Posterior vena cava (tissue), 2 donors: ENCODE results near the gene FOXA2. TPM values are rescaled to one million over a fixed set of nuclear protein-coding genes. Genes with fewer than 3 reads are reported as not detected.
"Not testable (repeated sequence)": the region's sequence is repeated elsewhere in the genome, so short reads cannot be mapped to it uniquely, and the experiment has no call there.

ENCODE experiments used
- DNase-seq: peaks from one replicate; pipeline ENCODE4 v3.0.0-alpha.2; 2020; ENCODE audit warnings: low spot score
- intact Hi-C, 2 donors: fragments of 100-400 bp; cut with DNase I; formaldehyde crosslinking; loops; one replicate each; pipeline versions ENCODE4 v1.14.1 to v1.14.2; 2022 to 2023
- total RNA-seq, 2 donors: library from RNA; stranded (reverse); fragmentation: NEBNext Ultra II Directional; extraction: Animal tissue kit (Norgen Biotek cat#: 25700); gene quantifications; one replicate each; pipeline ENCODE4 v1.2.1, GENCODE V29; 2021
- donor health status: DM: yes; HTN: yes; CAD: no.
- donor health status: DM: yes; HTN: yes; CAD: no.

FOXA2 gene
- total RNA-seq, 2 donors from 2014 or later = not detected

- no peak for DNase-seq
Observed at GRCh38 chr20:22554391-22554790, 30.0 kb downstream of the FOXA2 start.

GRCh38 chr20:22550514-22550913, 33.9 kb downstream of the FOXA2 start:
- DNase-seq, intact Hi-C loops: not testable (repeated sequence)

More at GRCh38 chr20:22554391-22554790, 30.0 kb downstream of the FOXA2 start:
- intact Hi-C loops = no loop called here

GRCh38 chr20:22548040-22548439, 36.3 kb downstream of the FOXA2 start:
- DNase-seq = no peak
- intact Hi-C loops = no loop called here

- intact Hi-C loops = loop anchor here in 1 of 2 donors (1.0 kb wide), 1 partner anchor 30 kb away; no protein-coding TSS in a partner anchor
- DNase-seq = no peak
Observed at GRCh38 chr20:22546344-22546743, 38.0 kb downstream of the FOXA2 start.

GRCh38 chr20:22545045-22545444, 39.3 kb downstream of the FOXA2 start:
- DNase-seq = no peak
- intact Hi-C loops = no loop called here

GRCh38 chr20:22544462-22544861, 39.9 kb downstream of the FOXA2 start:
- DNase-seq = no peak
- intact Hi-C loops = no loop called here

GRCh38 chr20:22542427-22542826, 41.9 kb downstream of the FOXA2 start:
- no peak for DNase-seq
- intact Hi-C loops = no loop called here

GRCh38 chr20:22540832-22541231, 43.5 kb downstream of the FOXA2 start:
- no peak for DNase-seq
- intact Hi-C loops = no loop called here

- intact Hi-C loops = no loop called here
- DNase-seq = no peak
Observed at GRCh38 chr20:22536956-22537756, 47.2 kb downstream of the FOXA2 start.

- intact Hi-C loops = no loop called here
- DNase-seq = no peak
Observed at GRCh38 chr20:22536141-22536828, 48.1 kb downstream of the FOXA2 start.

GRCh38 chr20:22535483-22535882, 48.9 kb downstream of the FOXA2 start:
- no peak for DNase-seq
- intact Hi-C loops = no loop called here

- DNase-seq = no peak
Observed at GRCh38 chr20:22533823-22534751, 50.3 kb downstream of the FOXA2 start.

GRCh38 chr20:22532598-22532997, 51.8 kb downstream of the FOXA2 start:
- intact Hi-C loops = no loop called here
- DNase-seq = no peak

More at GRCh38 chr20:22533823-22534751, 50.3 kb downstream of the FOXA2 start:
- intact Hi-C loops = no loop called here

- intact Hi-C loops = no loop called here
- DNase-seq = no peak
Observed at GRCh38 chr20:22531756-22532155, 52.6 kb downstream of the FOXA2 start.

- intact Hi-C loops = no loop called here
- no peak for DNase-seq
Observed at GRCh38 chr20:22531056-22531615, 53.2 kb downstream of the FOXA2 start.
